DND-41 (cell line): ENCODE results near the gene SCRN2.

Experiments
- CTCF ChIP-seq: IDR thresholded peaks from 2 replicates; pipeline ENCODE4 v1.5.1; 2012; ENCODE audit warnings: borderline replicate concordance, low read length, moderate library complexity, mild to moderate bottlenecking; ENCODE audit not compliant: poor library complexity, severe bottlenecking; ENCODE audit errors: extremely low read depth
- EZH2 ChIP-seq: IDR thresholded peaks from 3 replicates; pipeline ENCODE4 v1.6.1; 2012; ENCODE audit warnings: borderline replicate concordance, low read depth, mild to moderate bottlenecking, moderate library complexity, low read length, inconsistent platforms; ENCODE audit not compliant: severe bottlenecking

- no peak for TF ChIP-seq CTCF
- no peak for TF ChIP-seq EZH2
Measured at GRCh38 chr17:47841488-47842291, 617 bp upstream of the SCRN2 start.
